NCI-H2107 treated with DMSO at 0.1 percent for 48 hours (cell line): ENCODE results near the gene CRYZL1.
A peak's percentile ranks its signal among the peaks of the same experiment; 100 is the strongest.

Experiments used
- DNase-seq: peaks from one replicate; lab custom pipeline; 2025; ENCODE audit not compliant: unreplicated experiment; lab: John Stamatoyannopoulos, UW

CRYZL1 gene

GRCh38 chr21:33662046-33662445 is 20.5 kb upstream of the CRYZL1 start:
- DNase-seq = no peak

- DNase-seq = no peak
Measured at GRCh38 chr21:33661146-33661545, 19.6 kb upstream of the CRYZL1 start.

- DNase-seq = no peak
Measured at GRCh38 chr21:33660406-33660805, 18.9 kb upstream of the CRYZL1 start.

- DNase-seq = no peak
Measured at GRCh38 chr21:33659568-33659949, 18.0 kb upstream of the CRYZL1 start.

GRCh38 chr21:33658919-33659567 is 17.5 kb upstream of the CRYZL1 start:
- no peak for DNase-seq

GRCh38 chr21:33657124-33657820 is 15.7 kb upstream of the CRYZL1 start:
- no peak for DNase-seq

- no peak for DNase-seq
Measured at GRCh38 chr21:33655588-33656221, 14.2 kb upstream of the CRYZL1 start.

GRCh38 chr21:33654412-33654811 is 12.9 kb upstream of the CRYZL1 start:
- no peak for DNase-seq

- peak; percentile 29 for DNase-seq
Measured at GRCh38 chr21:33651965-33652680, 10.6 kb upstream of the CRYZL1 start.

- DNase-seq = no peak
Measured at GRCh38 chr21:33650929-33651509, 9.5 kb upstream of the CRYZL1 start.

- DNase-seq = no peak
Measured at GRCh38 chr21:33650230-33650629, 8.7 kb upstream of the CRYZL1 start.

- no peak for DNase-seq
Measured at GRCh38 chr21:33648555-33648954, 7.0 kb upstream of the CRYZL1 start.

GRCh38 chr21:33647587-33647986 is 6.0 kb upstream of the CRYZL1 start:
- DNase-seq = no peak

GRCh38 chr21:33645730-33646129 is 4.2 kb upstream of the CRYZL1 start:
- DNase-seq = no peak

GRCh38 chr21:33644383-33645074 is 3.0 kb upstream of the CRYZL1 start:
- DNase-seq = no peak

GRCh38 chr21:33643658-33644311 is 2.2 kb upstream of the CRYZL1 start:
- DNase-seq = peak; percentile 21

GRCh38 chr21:33642896-33643657 is 1.5 kb upstream of the CRYZL1 start:
- no peak for DNase-seq

- DNase-seq = peak; percentile 99
Measured at GRCh38 chr21:33642027-33642895, 720 bp upstream of the CRYZL1 start, which contains the start of gene ITSN1. ITSN1 (plus strand) TSS chr21:33642501; CDS start chr21:33718829, 76,328 bp downstream.
